Measurements from ENCODE around the gene CDYL. TPM values are rescaled to one million over a fixed set of nuclear protein-coding genes. Genes with fewer than 3 reads are reported as not detected.

CDYL gene
- polyA plus RNA-seq, 3 donors from 2014 or later, result 4.0 to 19.9 (median 13.4) TPM

DNA sequence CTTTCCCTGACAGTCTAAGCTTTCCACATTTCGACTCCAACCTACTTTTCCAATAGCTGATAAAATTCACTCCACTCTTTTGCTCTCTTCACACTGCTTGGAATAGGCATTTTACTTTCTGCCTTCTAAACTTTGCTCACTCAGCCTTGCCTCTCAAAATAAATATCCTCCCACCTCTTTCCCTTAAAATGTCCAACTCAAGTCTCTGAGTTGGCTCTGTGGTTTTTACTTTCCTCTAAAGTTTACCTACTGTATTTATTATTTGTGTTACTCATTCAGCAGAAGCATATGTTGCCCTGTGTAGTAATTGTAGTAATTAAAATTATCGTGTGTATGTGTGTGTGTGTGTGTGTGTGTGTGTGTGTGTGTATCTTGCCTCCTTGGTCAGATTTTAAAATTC, 20.0 kb upstream of the CDYL start:
- DNase-seq, result no peak
- H3K36me3 Mint-ChIP-seq, result no peaks in the 10 kb centered on the region
- H3K4me3 Mint-ChIP-seq, result no peak overlapping the region
- H3K27ac Mint-ChIP-seq, result no peak overlapping the region
- H3K9me3 Mint-ChIP-seq, result no peaks in the 10 kb centered on the region
- H3K27me3 Mint-ChIP-seq (ENCODE audit: low read depth in 3 of 3), result peaks cover 4 to 19% (median 4%) of the 10 kb centered on the region in 3 donors
- no peaks in the 10 kb centered on the region for H3K4me1 Mint-ChIP-seq

- peaks cover 4 to 19% (median 17%) of the 10 kb centered on the region in 6 donors for H3K9me3 Mint-ChIP-seq
- no peaks in the 10 kb centered on the region for H3K4me1 Mint-ChIP-seq
- DNase-seq, result no peak
- H3K27me3 Mint-ChIP-seq (ENCODE audit: low read depth in 3 of 3), result peaks cover 9 to 35% (median 10%) of the 10 kb centered on the region in 3 donors
- peaks cover 0 to 7% (median 5%) of the 10 kb centered on the region in 3 donors for H3K36me3 Mint-ChIP-seq
- H3K27ac Mint-ChIP-seq, result no peak overlapping the region
- H3K4me3 Mint-ChIP-seq, result no peak overlapping the region
These were observed 16.2 kb upstream of the CDYL start for GRCh38 chr6:4759997-4760396.

GRCh38 chr6:4760773-4761172, 15.4 kb upstream of the CDYL start:
- Mint-ChIP-seq H3K4me1 (no peaks in the 10 kb centered on the region), H3K4me3 (no peak overlapping the region), H3K27ac (no peak overlapping the region), H3K36me3 (peaks cover 0 to 7% (median 5%) of the 10 kb centered on the region in 3 donors), H3K9me3 (peaks cover 4 to 19% (median 17%) of the 10 kb centered on the region in 6 donors), H3K27me3 (ENCODE audit: low read depth in 3 of 3) (peaks cover 7 to 30% (median 10%) of the 10 kb centered on the region in 3 donors)
- DNase-seq, result no peak

DNA sequence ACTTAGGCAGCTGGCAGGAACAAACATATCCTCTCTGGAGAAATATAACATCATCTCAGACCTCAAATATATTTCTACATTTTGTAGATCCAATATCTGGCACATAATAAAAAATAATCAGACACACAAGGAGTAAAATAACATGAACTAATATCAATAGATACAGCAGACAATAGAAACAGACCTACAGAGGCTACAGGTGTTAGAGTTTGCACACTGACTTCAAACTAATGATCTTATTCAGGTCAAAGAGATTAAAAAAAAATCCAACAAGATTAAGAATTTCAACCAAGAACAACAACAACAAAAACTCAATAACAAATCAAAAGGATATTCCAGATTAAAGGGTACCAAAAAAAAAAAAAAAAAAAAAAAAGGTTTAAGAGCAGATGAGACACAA, 13.9 kb upstream of the CDYL start:
- Mint-ChIP-seq H3K27ac (no peak overlapping the region), H3K4me1 (no peaks in the 10 kb centered on the region), H3K4me3 (no peak overlapping the region), H3K27me3 (ENCODE audit: low read depth in 3 of 3) (peaks cover 6 to 30% (median 10%) of the 10 kb centered on the region in 3 donors), H3K36me3 (peaks cover 0 to 7% (median 5%) of the 10 kb centered on the region in 3 donors), H3K9me3 (peaks cover 4 to 19% (median 17%) of the 10 kb centered on the region in 6 donors)
- DNase-seq, result no peak

DNA sequence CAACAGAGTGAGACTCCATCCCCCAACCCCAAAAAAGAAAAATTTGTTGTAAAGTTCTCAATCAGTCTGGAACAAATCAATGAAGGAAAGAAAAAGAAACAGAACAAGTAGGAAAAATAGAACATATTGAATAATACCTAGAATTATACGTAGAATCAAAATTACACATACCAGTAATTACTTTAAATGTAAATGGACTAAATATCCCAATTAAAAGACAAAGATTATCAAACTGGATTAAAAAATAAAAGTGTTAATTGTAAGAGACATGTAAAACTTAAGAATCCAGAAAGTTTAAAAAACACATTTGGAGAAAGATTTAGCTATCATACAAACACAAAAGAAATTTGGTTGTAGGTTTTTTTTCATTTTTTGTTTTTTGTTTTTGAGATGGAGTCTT, 12.3 kb upstream of the CDYL start:
- Mint-ChIP-seq H3K27me3 (ENCODE audit: low read depth in 3 of 3) (peaks cover 6 to 30% (median 10%) of the 10 kb centered on the region in 3 donors), H3K4me3 (no peak overlapping the region), H3K4me1 (no peaks in the 10 kb centered on the region), H3K9me3 (peaks cover 4 to 19% (median 17%) of the 10 kb centered on the region in 6 donors), H3K27ac (no peak overlapping the region), H3K36me3 (peaks cover 0 to 7% (median 5%) of the 10 kb centered on the region in 3 donors)
- DNase-seq, result no peak

DNA sequence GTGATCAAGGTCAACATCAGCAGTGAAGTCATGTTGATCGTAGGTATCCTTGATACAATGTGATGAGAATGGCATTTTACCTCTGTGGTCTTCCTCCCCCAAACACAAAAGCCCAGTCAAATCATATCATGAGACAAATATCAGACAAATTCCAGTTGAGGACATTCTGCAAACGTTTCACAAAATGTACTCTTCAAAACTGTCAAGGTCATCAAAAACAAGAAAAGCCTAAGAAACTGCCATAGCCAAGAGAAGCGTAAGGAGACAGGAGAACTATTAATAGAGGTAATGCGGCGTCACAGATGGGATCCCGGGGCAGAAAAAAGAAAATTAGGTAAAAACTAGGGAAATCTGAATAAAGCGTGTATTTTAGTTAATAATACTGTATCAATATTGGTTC, 7.4 kb upstream of the CDYL start:
- Mint-ChIP-seq H3K36me3 (no peaks in the 10 kb centered on the region), H3K4me1 (no peaks in the 10 kb centered on the region), H3K9me3 (peaks cover 0 to 6% (median 0%) of the 10 kb centered on the region in 6 donors), H3K27me3 (ENCODE audit: low read depth in 3 of 3) (peaks cover 0 to 5% (median 0%) of the 10 kb centered on the region in 3 donors), H3K4me3 (no peak overlapping the region), H3K27ac (no peak overlapping the region)
- DNase-seq, result no peak

- Mint-ChIP-seq H3K9me3 (no peaks in the 10 kb centered on the region), H3K27me3 (ENCODE audit: low read depth in 3 of 3) (peaks cover 6 to 18% (median 18%) of the 10 kb centered on the region in 3 donors), H3K27ac (no peak overlapping the region), H3K4me1 (peaks cover 19% of the 10 kb centered on the region in 2 donors), H3K36me3 (no peaks in the 10 kb centered on the region), H3K4me3 (no peak overlapping the region)
- DNase-seq, result no peak
These were observed 3.5 kb upstream of the CDYL start for GRCh38 chr6:4772750-4773149.

GRCh38 chr6:4773181-4773580, 3.0 kb upstream of the CDYL start:
- H3K27me3 Mint-ChIP-seq (ENCODE audit: low read depth in 3 of 3), result peaks cover 6 to 22% (median 18%) of the 10 kb centered on the region in 3 donors
- peaks cover 23 to 24% of the 10 kb centered on the region in 2 donors for H3K4me1 Mint-ChIP-seq
- H3K27ac Mint-ChIP-seq, result no peak overlapping the region
- no peak for DNase-seq
- no peak overlapping the region for H3K4me3 Mint-ChIP-seq
- no peaks in the 10 kb centered on the region for H3K36me3 Mint-ChIP-seq
- no peaks in the 10 kb centered on the region for H3K9me3 Mint-ChIP-seq

- no peaks in the 10 kb centered on the region for H3K9me3 Mint-ChIP-seq
- H3K4me3 Mint-ChIP-seq, result peak overlapping the region; percentile 92 to 98 (median 94)
- peak overlapping the region; percentile 82 to 90 (median 86) for H3K27ac Mint-ChIP-seq
- no peak for DNase-seq
- no peaks in the 10 kb centered on the region for H3K36me3 Mint-ChIP-seq
- peaks cover 6 to 22% (median 18%) of the 10 kb centered on the region in 3 donors for H3K27me3 Mint-ChIP-seq (ENCODE audit: low read depth in 3 of 3)
- peaks cover 34 to 35% of the 10 kb centered on the region in 2 donors for H3K4me1 Mint-ChIP-seq
These were observed 1.9 kb upstream of the CDYL start for GRCh38 chr6:4774296-4774695.

DNA sequence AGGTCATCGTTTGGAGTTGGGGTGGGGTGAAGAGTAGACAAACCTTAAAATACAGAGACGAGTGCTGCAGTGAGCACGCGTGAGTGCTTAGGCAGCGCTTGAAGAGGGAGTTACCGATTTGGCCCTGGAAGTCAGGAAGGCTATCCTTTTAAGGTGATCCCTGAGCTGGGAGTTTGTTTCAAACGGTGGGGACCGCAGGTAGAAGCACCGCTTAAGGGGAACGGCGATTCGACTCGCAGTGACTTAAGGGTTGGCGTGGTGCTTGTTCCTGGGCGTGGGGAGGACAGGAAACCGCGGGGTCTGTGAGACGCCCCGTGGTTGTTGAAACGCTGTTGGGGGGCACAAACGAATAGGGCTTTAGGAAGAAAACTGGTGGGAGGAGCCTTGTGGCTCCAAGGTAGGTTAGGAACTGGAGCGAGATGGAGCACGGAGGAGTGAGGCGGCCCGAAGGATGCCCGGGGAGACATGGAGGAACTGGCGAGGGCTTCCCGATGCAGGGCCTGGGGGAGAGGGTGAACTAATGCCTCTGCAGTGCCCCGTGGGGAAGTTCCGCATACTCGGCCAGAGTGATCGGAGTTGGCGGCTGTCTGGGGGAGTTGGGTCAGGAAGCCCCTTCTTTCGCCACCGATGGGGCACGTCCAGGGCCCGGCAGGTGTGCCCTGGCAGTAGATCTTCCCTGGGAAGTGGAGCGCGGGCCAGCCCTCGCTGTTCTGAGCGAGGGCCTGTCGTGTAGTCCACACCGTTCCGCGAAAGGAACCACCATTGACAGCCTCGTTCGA, 1.3 kb upstream of the CDYL start:
- DNase-seq, result peak in 2 of 3 donors; percentile 32 to 39
- H3K4me1 Mint-ChIP-seq, result peaks cover 36 to 41% of the 10 kb centered on the region in 2 donors
- no peaks in the 10 kb centered on the region for H3K36me3 Mint-ChIP-seq
- H3K27ac Mint-ChIP-seq, result peak overlapping the region; percentile 82 to 90 (median 86)
- H3K4me3 Mint-ChIP-seq, result peak overlapping the region; percentile 92 to 98 (median 94)
- no peaks in the 10 kb centered on the region for H3K9me3 Mint-ChIP-seq
- peaks cover 6 to 22% (median 18%) of the 10 kb centered on the region in 3 donors for H3K27me3 Mint-ChIP-seq (ENCODE audit: low read depth in 3 of 3)

- peak overlapping the region; percentile 92 to 98 (median 94) for H3K4me3 Mint-ChIP-seq
- H3K27ac Mint-ChIP-seq, result peak overlapping the region; percentile 82 to 90 (median 86)
- H3K4me1 Mint-ChIP-seq, result peaks cover 39 to 48% of the 10 kb centered on the region in 2 donors
- H3K27me3 Mint-ChIP-seq (ENCODE audit: low read depth in 3 of 3), result peaks cover 6 to 22% (median 18%) of the 10 kb centered on the region in 3 donors
- no peaks in the 10 kb centered on the region for H3K36me3 Mint-ChIP-seq
- no peaks in the 10 kb centered on the region for H3K9me3 Mint-ChIP-seq
- DNase-seq, result peak; percentile 80 to 84 (median 83)
These were observed 592 bp upstream of the CDYL start for GRCh38 chr6:4775494-4776130.

DNA sequence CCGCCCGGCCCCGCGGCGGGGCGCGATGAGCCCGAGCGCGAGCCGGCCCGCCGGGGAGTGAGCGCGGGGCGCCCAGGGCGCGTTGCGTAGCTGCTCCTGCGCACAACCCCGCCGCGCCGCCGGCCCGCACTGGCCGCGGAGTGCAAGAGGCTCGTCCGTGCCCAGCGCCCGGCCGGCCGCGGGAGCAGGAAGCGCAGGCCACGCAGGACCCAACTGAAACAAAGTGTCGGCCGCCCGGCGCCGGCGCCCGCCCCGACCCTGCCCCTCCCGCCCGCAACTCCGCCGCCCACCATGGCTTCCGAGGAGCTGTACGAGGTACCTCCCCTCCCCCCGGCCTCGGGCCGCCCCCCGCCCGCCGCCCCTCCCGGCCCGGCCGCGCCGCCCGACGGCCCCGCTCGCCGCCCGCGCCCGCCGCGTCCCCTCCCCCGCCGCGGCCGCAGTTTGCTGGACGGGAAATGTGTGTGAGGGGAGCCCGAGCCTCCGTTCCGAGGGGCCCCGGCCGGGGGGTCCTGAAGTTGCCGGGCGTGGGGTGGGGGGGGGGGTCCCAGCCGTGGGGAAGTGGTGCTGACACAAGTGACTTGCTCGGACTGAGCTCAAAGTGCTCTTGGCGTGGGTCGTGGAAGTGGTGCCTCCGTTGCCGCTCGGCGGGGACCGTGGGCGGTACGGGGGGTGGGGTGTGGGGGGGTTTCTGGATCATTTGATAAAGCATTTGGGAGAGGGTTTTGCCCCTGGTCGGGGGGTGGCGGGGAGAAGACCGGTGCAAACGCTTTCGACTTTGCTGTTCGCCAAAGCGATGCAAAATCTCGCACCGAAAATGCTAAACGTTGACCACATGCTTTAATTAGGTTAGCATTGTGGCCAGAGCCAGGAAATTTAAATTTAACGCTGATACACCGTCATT, 539 bp downstream of the CDYL start:
- H3K4me3 Mint-ChIP-seq, result peak overlapping the region; percentile 78 to 96 (median 94)
- no peaks in the 10 kb centered on the region for H3K36me3 Mint-ChIP-seq
- H3K27ac Mint-ChIP-seq, result peak overlapping the region; percentile 43 to 92 (median 78)
- H3K4me1 Mint-ChIP-seq, result peaks cover 49 to 59% of the 10 kb centered on the region in 2 donors
- peak; percentile 50 to 57 (median 50) for DNase-seq
- H3K9me3 Mint-ChIP-seq, result no peaks in the 10 kb centered on the region
- H3K27me3 Mint-ChIP-seq (ENCODE audit: low read depth in 3 of 3), result peaks cover 6 to 22% (median 18%) of the 10 kb centered on the region in 3 donors

DNA sequence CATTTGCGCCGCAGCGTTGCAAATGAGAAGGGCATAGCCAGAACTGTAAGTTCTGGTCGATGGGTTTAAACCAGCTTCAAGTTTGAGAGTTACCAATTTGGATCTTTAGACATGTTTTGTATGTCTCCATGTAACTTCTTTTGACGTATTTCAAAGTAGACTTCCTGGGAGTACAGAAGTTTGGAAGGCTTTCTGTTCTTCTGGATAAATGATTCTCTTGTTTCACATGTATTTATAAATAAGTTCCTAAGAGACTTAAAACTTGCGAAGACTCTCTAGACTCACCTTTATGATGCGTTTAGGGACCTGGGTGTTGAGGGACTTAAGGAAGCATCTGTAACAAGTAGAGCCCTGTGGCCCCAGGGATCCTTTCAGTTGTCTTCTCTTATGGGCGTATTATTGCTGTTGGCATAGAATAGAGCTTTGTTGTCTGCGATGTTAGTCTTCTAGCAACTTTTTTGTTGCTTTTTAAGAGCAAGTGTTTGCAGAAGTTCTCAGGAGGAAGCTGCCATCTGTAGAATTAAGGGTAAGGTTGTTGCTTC, 1.3 kb downstream of the CDYL start:
- peak overlapping the region; percentile 43 to 92 (median 78) for H3K27ac Mint-ChIP-seq
- peaks cover 57 to 66% of the 10 kb centered on the region in 2 donors for H3K4me1 Mint-ChIP-seq
- DNase-seq, result no peak
- peak overlapping the region; percentile 78 to 96 (median 94) for H3K4me3 Mint-ChIP-seq
- peaks cover 6 to 22% (median 18%) of the 10 kb centered on the region in 3 donors for H3K27me3 Mint-ChIP-seq (ENCODE audit: low read depth in 3 of 3)
- H3K9me3 Mint-ChIP-seq, result no peaks in the 10 kb centered on the region
- no peaks in the 10 kb centered on the region for H3K36me3 Mint-ChIP-seq

Data from immature natural killer cell (primary cell).